H1 (cell line): ENCODE results near the gene RELT. TPM values are rescaled to one million over a fixed set of nuclear protein-coding genes. Genes with fewer than 3 reads are reported as not detected.

Source experiments
- CTCF ChIA-PET: fragments of 300-600 bp; sonication (Branson Sonifier 250); formaldehyde crosslinking; loops from one replicate; lab custom pipeline; 2021; ENCODE audit not compliant: partially characterized antibody; lab: Charles Lee
- POLR2A ChIA-PET: fragments of 300-600 bp; sonication (Branson Sonifier 250); formaldehyde crosslinking; loops from one replicate; lab custom pipeline; 2021; ENCODE audit warnings: inconsistent platforms; ENCODE audit not compliant: partially characterized antibody; lab: Charles Lee
- DNase-seq, 2 experiments: peaks; one replicate each; pipeline versions ENCODE4 v3.0.0 to v3.0.0-alpha.2; 2010 to 2022; ENCODE audit warnings: low spot score in 2 of 2, low read depth in 1 of 2, mixed read lengths in 1 of 2
- FAIRE-seq: peaks from 2 replicates; lab custom pipeline; 2011; peaks lifted over from hg19 to GRCh38; lab: Jason Lieb, UNC
- H2AFZ ChIP-seq: 2 replicates; pipeline ENCODE4 v1.8.1; 2012; ENCODE audit warnings: low read length, inconsistent platforms
- H2AK5ac ChIP-seq: 2 replicates; pipeline ENCODE4 v1.6.1; 2013; ENCODE audit warnings: low read depth, low read length
- H2BK120ac ChIP-seq: replicated peaks from 2 replicates; pipeline ENCODE3; 2013; ENCODE audit warnings: low read depth, low read length, inconsistent platforms
- H2BK12ac ChIP-seq: 2 replicates; pipeline ENCODE4 v1.6.1; 2013; ENCODE audit warnings: low read depth, low read length
- H2BK15ac ChIP-seq: 2 replicates; pipeline ENCODE4 v1.6.1; 2013; ENCODE audit warnings: low read length
- H2BK20ac ChIP-seq: 2 replicates; pipeline ENCODE4 v1.6.1; 2013; ENCODE audit warnings: low read length
- H2BK5ac ChIP-seq: 2 replicates; pipeline ENCODE4 v1.6.1; 2013; ENCODE audit warnings: low read depth, low read length
- H3K14ac ChIP-seq: 2 replicates; pipeline ENCODE4 v1.6.1; 2013; ENCODE audit warnings: inconsistent platforms; ENCODE audit not compliant: insufficient read length
- H3K18ac ChIP-seq: 2 replicates; pipeline ENCODE4 v1.6.1; 2013; ENCODE audit warnings: low read length; ENCODE audit errors: extremely low read depth
- H3K23ac ChIP-seq: 2 replicates; pipeline ENCODE4 v1.6.1; 2013; ENCODE audit warnings: inconsistent platforms; ENCODE audit not compliant: insufficient read length
- H3K23me2 ChIP-seq: 2 replicates; pipeline ENCODE4 v1.6.1; 2013; ENCODE audit warnings: low read depth, low read length
- H3K27ac ChIP-seq: 2 replicates; pipeline ENCODE4 v1.6.1; 2011; ENCODE audit warnings: low read depth, low read length, inconsistent platforms
- H3K27me3 ChIP-seq, 4 experiments: replicated peaks in 1 of 4; 1 replicate in 1 of 4; 2 replicates in 3 of 4; pipeline versions ENCODE4 v1.6.1 to v1.8.1; 2011 to 2013; ENCODE audit warnings: low read length in 3 of 4, mild to moderate bottlenecking in 3 of 4, inconsistent platforms in 2 of 4, mixed read lengths in 2 of 4, moderate library complexity in 1 of 4; ENCODE audit not compliant: control insufficient read depth in 3 of 4, insufficient read depth in 3 of 4; ENCODE audit errors: extremely low read depth in 1 of 4
- H3K36me3 ChIP-seq, 4 experiments: 2 replicates each; pipeline versions ENCODE4 v1.6.1 to v1.8.1; 2011 to 2013; ENCODE audit warnings: mild to moderate bottlenecking in 4 of 4, low read length in 3 of 4, moderate library complexity in 2 of 4, control low read depth in 1 of 4, inconsistent platforms in 1 of 4; ENCODE audit not compliant: insufficient read depth in 4 of 4, control insufficient read depth in 2 of 4
- H3K4ac ChIP-seq: replicated peaks from 2 replicates; pipeline ENCODE3; 2013; ENCODE audit warnings: low read length, low read depth, mixed read lengths, inconsistent platforms; ENCODE audit not compliant: insufficient read length
- H3K4me1 ChIP-seq, 4 experiments: replicated peaks in 1 of 4; 1 replicate in 1 of 4; 2 replicates in 3 of 4; pipeline versions ENCODE4 v1.6.1 to v1.8.1; 2011 to 2013; ENCODE audit warnings: low read length in 3 of 4, inconsistent platforms in 2 of 4, mixed read lengths in 1 of 4; ENCODE audit not compliant: insufficient read depth in 4 of 4, control insufficient read depth in 3 of 4
- H3K4me2 ChIP-seq, 2 experiments: 2 replicates each; pipeline versions ENCODE4 v1.6.1 to v1.8.1; 2011 to 2013; ENCODE audit warnings: low read depth in 2 of 2, low read length in 2 of 2, control low read depth in 1 of 2, inconsistent platforms in 1 of 2, mild to moderate bottlenecking in 1 of 2; ENCODE audit not compliant: insufficient read depth in 1 of 2
- H3K4me3 ChIP-seq, 4 experiments: fragments of 200-600, 300-600 bp in 1 of 4; sonication (generic), shearing (Covaris generic), sonication (Bioruptor Twin) in 1 of 4; 2 replicates each; pipeline versions ENCODE4 v1.5.1 to v1.8.1; 2011 to 2016; ENCODE audit warnings: low read length in 4 of 4, low read depth in 3 of 4, control low read depth in 2 of 4, inconsistent platforms in 2 of 4, mild to moderate bottlenecking in 2 of 4, mixed read lengths in 1 of 4, moderate library complexity in 1 of 4; ENCODE audit not compliant: insufficient read depth in 2 of 4; ENCODE audit errors: extremely low read depth in 1 of 4
- H3K56ac ChIP-seq: replicated peaks from 2 replicates; pipeline ENCODE3; 2013; ENCODE audit warnings: low read depth, mild to moderate bottlenecking, mixed read lengths, low read length, inconsistent platforms; ENCODE audit not compliant: insufficient read length
- H3K79me1 ChIP-seq: 2 replicates; pipeline ENCODE4 v1.6.1; 2013; ENCODE audit warnings: low read depth, low read length, control low read depth
- H3K79me2 ChIP-seq, 2 experiments: 2 replicates each; pipeline versions ENCODE4 v1.6.1 to v1.8.1; 2012 to 2013; ENCODE audit warnings: low read length in 2 of 2, mild to moderate bottlenecking in 2 of 2, inconsistent platforms in 1 of 2; ENCODE audit not compliant: insufficient read depth in 2 of 2, control insufficient read depth in 1 of 2
- H3K9ac ChIP-seq, 4 experiments: replicated peaks in 1 of 4; 1 replicate in 1 of 4; 2 replicates in 3 of 4; pipeline versions ENCODE4 v1.6.1 to v1.8.1; 2011 to 2013; ENCODE audit warnings: low read depth in 3 of 4, low read length in 3 of 4, control low read depth in 2 of 4, mild to moderate bottlenecking in 2 of 4, moderate library complexity in 2 of 4, inconsistent platforms in 1 of 4; ENCODE audit errors: extremely low read depth in 1 of 4
- H3K9me3 ChIP-seq, 2 experiments: 2 replicates each; pipeline versions ENCODE4 v1.6.1 to v1.8.1; 2012 to 2013; ENCODE audit warnings: mild to moderate bottlenecking in 2 of 2, moderate library complexity in 2 of 2, control low read depth in 1 of 2, inconsistent platforms in 1 of 2, low read depth in 1 of 2, low read length in 1 of 2, mixed read lengths in 1 of 2; ENCODE audit not compliant: insufficient read depth in 2 of 2
- H4K20me1 ChIP-seq, 2 experiments: replicated peaks in 1 of 2; 2 replicates each; pipeline versions ENCODE3 to v1.8.1; 2011 to 2013; ENCODE audit warnings: inconsistent platforms in 2 of 2, low read length in 2 of 2, mild to moderate bottlenecking in 1 of 2; ENCODE audit not compliant: insufficient read depth in 2 of 2, control insufficient read depth in 1 of 2
- H4K5ac ChIP-seq: 2 replicates; pipeline ENCODE4 v1.6.1; 2013; ENCODE audit warnings: low read length, low read depth, mixed read lengths, inconsistent platforms; ENCODE audit not compliant: insufficient read length
- H4K8ac ChIP-seq: 2 replicates; pipeline ENCODE4 v1.8.0; 2013; ENCODE audit warnings: mild to moderate bottlenecking, moderate library complexity, low read length, inconsistent platforms; ENCODE audit not compliant: insufficient read depth; ENCODE audit errors: extremely low read depth
- H4K91ac ChIP-seq: replicated peaks from 2 replicates; pipeline ENCODE3; 2013; ENCODE audit warnings: low read length, mixed read lengths, inconsistent platforms; ENCODE audit not compliant: insufficient read length
- CTCF ChIP-seq, 3 experiments: IDR thresholded peaks; 1 replicate in 2 of 3; 2 replicates in 1 of 3; pipeline versions ENCODE4 v1.5.1 to v1.6.1; 2011; ENCODE audit warnings: low read length in 3 of 3, mild to moderate bottlenecking in 3 of 3, inconsistent platforms in 2 of 3, low read depth in 1 of 3, moderate library complexity in 1 of 3; ENCODE audit not compliant: insufficient read depth in 1 of 3; ENCODE audit errors: control extremely low read depth in 1 of 3
- EP300 ChIP-seq, 2 experiments: IDR thresholded peaks; 1 replicate in 1 of 2; 2 replicates in 1 of 2; pipeline ENCODE4 v1.6.1; 2011 to 2012; ENCODE audit warnings: low read depth in 2 of 2, low read length in 2 of 2, mild to moderate bottlenecking in 2 of 2, borderline replicate concordance in 1 of 2, inconsistent platforms in 1 of 2, moderate library complexity in 1 of 2
- RAD21 ChIP-seq, 2 experiments: IDR thresholded peaks in 1 of 2; conservative IDR thresholded peaks in 1 of 2; 2 replicates each; pipeline ENCODE4 v1.6.1; 2011; ENCODE audit warnings: low read depth in 2 of 2, low read length in 2 of 2, improper control_type of control experiment in 1 of 2, inconsistent platforms in 1 of 2, mild to moderate bottlenecking in 1 of 2, moderate library complexity in 1 of 2
- WGBS, 2 experiments: shearing (Covaris generic) in 1 of 2; methylation state at CpG; one replicate each; pipeline versions ENCODE4 v1.1.6 to v1.1.7; 2013 to 2015; ENCODE audit warnings: low lambda C conversion rate in 2 of 2, mixed read lengths in 2 of 2, inconsistent platforms in 1 of 2, low coverage in 1 of 2, missing lambda C conversion rate in 1 of 2; ENCODE audit not compliant: insufficient replicate concordance in 2 of 2, insufficient coverage in 1 of 2, insufficient read length in 1 of 2; ENCODE audit errors: extremely low coverage in 1 of 2, missing lambda C conversion rate in 1 of 2; 5-methylcytosine and 5-hydroxymethylcytosine counted together
- polyA plus RNA-seq, 7 experiments: library from polyadenylated mRNA; depleted of rRNA in 3 of 7; stranded (reverse) in 5 of 7; unstranded in 2 of 7; fragments of >200 nt in 5 of 7; fragments of 200-250 nt in 2 of 7; gene quantifications; 1 replicate in 5 of 7; 2 replicates in 1 of 7; 4 replicates in 1 of 7; pipeline versions ENCODE4 v1.2.1 to v1.2.3, GENCODE V29; 2011 to 2013; ENCODE audit warnings: missing spikeins in 2 of 7, mixed read lengths in 2 of 7
- total RNA-seq: library from RNA; stranded (reverse); fragmentation: NEBNext Ultra II Directional; extraction: Animal tissue kit (Norgen Biotek cat#: 25700); gene quantifications from 2 replicates; pipeline ENCODE4 v1.2.1, GENCODE V29; 2021

Gene RELT
- total and polyA plus RNA-seq, 2 of the 8 experiments (the other 6 are each of a cell fraction or from before 2014, with no cell fraction given): 3.4 to 5.7 TPM

- no peak overlapping the region for H2BK5ac ChIP-seq
- H3K4me3 ChIP-seq: no peak overlapping the region
- H4K8ac ChIP-seq: no peak overlapping the region
- peaks cover 8% of the 10 kb centered on the region for H3K23me2 ChIP-seq
- no peak overlapping the region for H2BK12ac ChIP-seq
- CTCF ChIA-PET: interaction anchor here (0.7 to 59.1 kb wide), 24 partner anchors 10 to 407 kb away, joined by 3 to 1456 read pairs (median 4); no protein-coding TSS in a partner anchor
- peaks cover 3 to 13% (median 7%) of the 10 kb centered on the region in 4 experiments for H3K4me1 ChIP-seq
- FAIRE-seq: peak; percentile 85
- no peak overlapping the region for H3K27ac ChIP-seq
- no peak overlapping the region for H2AK5ac ChIP-seq
- no peak overlapping the region for H3K4me2 ChIP-seq
- H2BK20ac ChIP-seq: no peak overlapping the region
- no peaks in the 10 kb centered on the region for H3K79me2 ChIP-seq
- no peak overlapping the region for H4K5ac ChIP-seq
- H3K23ac ChIP-seq: no peak overlapping the region
- H3K4ac ChIP-seq: no peak overlapping the region
- no peak overlapping the region for H2BK120ac ChIP-seq
- no peaks in the 10 kb centered on the region for H3K79me1 ChIP-seq
- no peaks in the 10 kb centered on the region for H3K9me3 ChIP-seq
- no peaks in the 10 kb centered on the region for H3K36me3 ChIP-seq
- H4K20me1 ChIP-seq: peaks cover 0 to 5% of the 10 kb centered on the region in 2 experiments
- WGBS, 2 experiments: 71% methylated on average over 6 of the region's 6 CpGs; no CpG with 5 or more reads in 1 of the 2 experiments
- POLR2A ChIA-PET: interaction anchor here (0.8 to 1.9 kb wide), 6 partner anchors 10 to 35 kb away, joined by 3 to 8 read pairs (median 3); no protein-coding TSS in a partner anchor
- no peak overlapping the region for H2BK15ac ChIP-seq
- H2AFZ ChIP-seq: no peak overlapping the region
- no peak overlapping the region for H3K18ac ChIP-seq
- no peak overlapping the region for H3K56ac ChIP-seq
- no peak overlapping the region for H4K91ac ChIP-seq
- H3K27me3 ChIP-seq: peaks cover 0 to 10% (median 7%) of the 10 kb centered on the region in 4 experiments; a peak in 4 of 7 replicates
- H3K14ac ChIP-seq: no peak overlapping the region
- TF ChIP-seq EP300 (IDR thresholded peaks at IDR 0.05; ENCODE audit: borderline replicate concordance in 1 of 2, low read depth in 2 of 2, low read length in 2 of 2) (no peak), CTCF (IDR thresholded peaks at IDR 0.05; ENCODE audit: control extremely low read depth in 1 of 3, insufficient read depth in 1 of 3, low read depth in 1 of 3, low read length in 3 of 3) (peak; percentile 53 to 95 (median 78)), RAD21 (IDR thresholded peaks at IDR 0.05 in 1 of 2, conservative IDR thresholded peaks at IDR 0.05 in 1 of 2; ENCODE audit: low read depth in 2 of 2, low read length in 2 of 2) (peak; percentile 26 to 59; a peak in 3 of 4 replicates)
- TF ChIP-seq, all 59 proteins: peak for 2
- H3K9ac ChIP-seq: no peak overlapping the region
- peak in 1 of 2 experiments; percentile 66 for DNase-seq
Observed at GRCh38 chr11:73372375-73372993, 3.7 kb upstream of the RELT start.
